Measurements from ENCODE around the gene CLDN1. TPM values are rescaled to one million over a fixed set of nuclear protein-coding genes. Genes with fewer than 3 reads are reported as not detected.

CLDN1 gene
- total and polyA plus RNA-seq, 2 of the 13 experiments (the other 11 are each of a cell fraction or from before 2014, with no cell fraction given): 42.7 to 51.6 TPM

- TF ChIP-seq MLXIP (CRISPR knock-in tag; IDR thresholded peaks at IDR 0.05; ENCODE audit: borderline replicate concordance) (no peak), HNF4A (CRISPR knock-in tag; IDR thresholded peaks at IDR 0.05) (no peak), PRDM10 (CRISPR knock-in tag; IDR thresholded peaks at IDR 0.05; ENCODE audit: low read depth) (no peak), THRA (CRISPR knock-in tag; IDR thresholded peaks at IDR 0.05; ENCODE audit: borderline replicate concordance) (no peak), ZNF687 (CRISPR knock-in tag; IDR thresholded peaks at IDR 0.05) (peak; percentile 90), ZNF670 (CRISPR knock-in tag; IDR thresholded peaks at IDR 0.05; ENCODE audit: borderline replicate concordance) (no peak), HOXD1 (CRISPR knock-in tag; IDR thresholded peaks at IDR 0.05) (0 out of 2 replicates have a peak, but pooled peaks have one; percentile 44), ZFX (CRISPR knock-in tag; IDR thresholded peaks at IDR 0.05; ENCODE audit: low read depth) (peak; percentile 60), PBX3 (CRISPR knock-in tag; IDR thresholded peaks at IDR 0.05; ENCODE audit: borderline replicate concordance) (no peak), ZNF501 (CRISPR knock-in tag; IDR thresholded peaks at IDR 0.05) (peak; percentile 90), CENPT (CRISPR knock-in tag; IDR thresholded peaks at IDR 0.05; ENCODE audit: low read depth) (no peak), BRCA1 (CRISPR knock-in tag; IDR thresholded peaks at IDR 0.05) (no peak)
These were observed at the start of gene CLDN1 (continued) for GRCh38 chr3:190321789-190322603.
